ENCODE data around the gene TBX5.
"Not testable (repeated sequence)": the region's sequence is repeated elsewhere in the genome, so short reads cannot be mapped to it uniquely, and the experiment has no call there.

The TBX5 gene

GRCh38 chr12:114361545-114361944 is 44.4 kb downstream of the TBX5 start:
- no peak for TF ChIP-seq CTCF (IDR thresholded peaks at IDR 0.05; ENCODE audit: borderline replicate concordance, control extremely low read depth, extremely low read depth, insufficient read depth, missing control alignments)
- in situ Hi-C loops (cut with MboI; ENCODE audit: low sequenced_read_pairs, unreplicated experiment): no loop called here
- no peak for DNase-seq (ENCODE audit: low spot score)

- DNase-seq (ENCODE audit: low spot score): no peak
- in situ Hi-C loops (cut with MboI; ENCODE audit: low sequenced_read_pairs, unreplicated experiment): no loop called here
- TF ChIP-seq CTCF (IDR thresholded peaks at IDR 0.05; ENCODE audit: borderline replicate concordance, control extremely low read depth, extremely low read depth, insufficient read depth, missing control alignments): no peak
These were observed 45.5 kb downstream of the TBX5 start for GRCh38 chr12:114360485-114360884.

- in situ Hi-C loops (cut with MboI; ENCODE audit: low sequenced_read_pairs, unreplicated experiment): no loop called here
- no peak for TF ChIP-seq CTCF (IDR thresholded peaks at IDR 0.05; ENCODE audit: borderline replicate concordance, control extremely low read depth, extremely low read depth, insufficient read depth, missing control alignments)
- DNase-seq (ENCODE audit: low spot score): no peak
These were observed 50.4 kb downstream of the TBX5 start for GRCh38 chr12:114355389-114356088.

- in situ Hi-C loops (cut with MboI; ENCODE audit: low sequenced_read_pairs, unreplicated experiment): not testable (repeated sequence)
These were observed 56.7 kb downstream of the TBX5 start for GRCh38 chr12:114349239-114349638.

GRCh38 chr12:114347861-114348260 is 58.1 kb downstream of the TBX5 start:
- DNase-seq (ENCODE audit: low spot score): no peak
- TF ChIP-seq CTCF (IDR thresholded peaks at IDR 0.05; ENCODE audit: borderline replicate concordance, control extremely low read depth, extremely low read depth, insufficient read depth, missing control alignments): no peak
- in situ Hi-C loops (cut with MboI; ENCODE audit: low sequenced_read_pairs, unreplicated experiment): no loop called here

More at GRCh38 chr12:114349239-114349638, 56.7 kb downstream of the TBX5 start:
- not testable (repeated sequence) for DNase-seq (ENCODE audit: low spot score)

GRCh38 chr12:114344831-114345230 is 61.1 kb downstream of the TBX5 start:
- in situ Hi-C loops (cut with MboI; ENCODE audit: low sequenced_read_pairs, unreplicated experiment): no loop called here
- no peak for TF ChIP-seq CTCF (IDR thresholded peaks at IDR 0.05; ENCODE audit: borderline replicate concordance, control extremely low read depth, extremely low read depth, insufficient read depth, missing control alignments)
- DNase-seq (ENCODE audit: low spot score): no peak

GRCh38 chr12:114344303-114344663 is 61.7 kb downstream of the TBX5 start:
- in situ Hi-C loops (cut with MboI; ENCODE audit: low sequenced_read_pairs, unreplicated experiment): no loop called here
- TF ChIP-seq CTCF (IDR thresholded peaks at IDR 0.05; ENCODE audit: borderline replicate concordance, control extremely low read depth, extremely low read depth, insufficient read depth, missing control alignments): no peak
- no peak for DNase-seq (ENCODE audit: low spot score)

All from GM13976 (cell line).